ENCODE data around the gene PNPO.

PNPO gene

DNA sequence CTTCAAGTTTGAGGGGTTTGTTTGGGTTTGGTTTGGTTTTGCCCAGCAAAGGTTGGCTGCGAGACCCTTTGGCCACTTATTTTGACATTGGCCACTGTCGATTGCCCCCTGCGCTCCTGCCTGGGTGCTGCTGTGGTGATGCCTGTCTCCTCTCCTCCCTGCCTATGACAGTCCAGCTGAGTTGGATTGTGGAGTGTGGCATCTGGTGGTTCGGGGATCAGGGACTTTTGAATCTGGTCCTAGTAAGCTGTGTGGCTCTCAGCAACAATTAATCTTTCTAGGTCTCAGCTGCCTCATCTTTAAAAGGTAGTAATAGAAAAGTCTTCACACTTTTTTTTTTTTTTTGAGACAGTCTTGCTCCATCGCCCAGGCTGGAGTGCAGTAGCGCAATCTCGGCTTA is 56.7 kb downstream of the PNPO start:
- DNase-seq (ENCODE audit: low read depth): no peak
